ENCODE data around the gene PPCDC.

- TF ChIP-seq YY1 (IDR thresholded peaks at IDR 0.05; ENCODE audit: insufficient read depth, insufficient read length), result no peak
- no peak for TF ChIP-seq ZNF274 (IDR thresholded peaks at IDR 0.05; ENCODE audit: low read depth, low read length)
These were observed at the start of gene PPCDC for GRCh38 chr15:75023181-75023871.
